Fibroblast of pulmonary artery (primary cell): ENCODE measurements around the gene RASAL1.
A peak's percentile ranks its signal among the peaks of the same experiment; 100 is the strongest.

Experiments used
- DNase-seq: peaks from one replicate; pipeline ENCODE4 v3.0.0-alpha.2; 2010; ENCODE audit warnings: low read depth
- H3K4me3 ChIP-seq: replicated peaks from 2 replicates; pipeline ENCODE4 v1.5.1; 2011; ENCODE audit warnings: low read depth, mild to moderate bottlenecking, control low read depth, low read length, moderate library complexity
- CTCF ChIP-seq: IDR thresholded peaks from 2 replicates; pipeline ENCODE4 v1.5.1; 2011; ENCODE audit warnings: mild to moderate bottlenecking, control low read depth, low read length, inconsistent platforms; ENCODE audit errors: missing control alignments

Gene RASAL1

GRCh38 chr12:113135178-113136127 lies at the start of gene RASAL1:
Gene RASAL1 (minus strand): TSS chr12:113135761. CDS start chr12:113135462, 299 bp downstream.
- DNase-seq = no peak

DNA sequence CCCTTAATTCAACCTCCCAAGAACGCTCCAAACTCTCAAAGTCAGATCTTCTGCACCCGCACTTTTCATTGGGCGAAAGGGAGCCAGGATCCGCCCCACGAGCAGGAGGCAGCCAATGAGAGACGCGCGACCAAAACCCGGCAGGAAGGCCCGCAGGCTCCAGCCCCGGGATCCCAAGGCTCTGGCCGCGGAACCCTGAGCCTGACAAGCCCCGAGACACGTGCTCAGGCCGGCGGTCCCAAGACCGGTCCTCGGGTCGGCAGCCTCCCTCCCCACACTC lies 49.3 kb upstream of the RASAL1 start:
- H3K4me3 ChIP-seq = peak overlapping the region; percentile 82
- peak; percentile 91 for DNase-seq
- no peak for TF ChIP-seq CTCF

More at GRCh38 chr12:113135178-113136127, at the start of gene RASAL1:
- no peak for TF ChIP-seq CTCF
- no peak within 1 kb of the TSS for H3K4me3 ChIP-seq

GRCh38 chr12:113184098-113184899 lies 48.7 kb upstream of the RASAL1 start:
- H3K4me3 ChIP-seq = peak overlapping the region; percentile 82
- no peak for TF ChIP-seq CTCF
- no peak for DNase-seq

DNA sequence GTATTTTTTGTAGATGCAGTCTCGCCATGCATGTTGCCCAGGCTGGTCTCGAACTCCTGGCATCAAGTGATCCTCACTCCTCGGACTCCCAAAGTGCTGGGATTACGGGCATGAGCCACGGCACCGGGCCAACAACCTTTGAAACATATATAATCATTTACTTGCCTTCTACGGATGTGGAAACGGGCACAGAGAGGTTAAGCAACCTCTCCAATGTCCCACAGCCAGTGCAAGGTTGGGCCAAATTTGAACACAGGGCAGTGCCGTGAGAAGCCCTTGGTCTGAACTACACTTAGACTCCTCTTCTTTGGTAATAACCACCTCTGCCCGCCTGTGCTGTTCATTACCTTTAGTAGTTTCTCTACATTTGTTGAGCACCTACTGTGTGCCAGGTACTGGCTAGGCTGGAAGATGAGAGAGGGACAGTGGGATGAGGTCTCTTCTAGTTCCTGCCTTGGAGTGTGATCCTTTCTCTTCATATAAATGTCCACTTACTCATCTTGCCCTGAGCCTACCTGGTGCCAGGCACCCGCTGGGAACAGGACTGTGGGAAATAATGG lies 47.5 kb upstream of the RASAL1 start:
- no peak overlapping the region for H3K4me3 ChIP-seq
- no peak for TF ChIP-seq CTCF
- no peak for DNase-seq

- no peak overlapping the region for H3K4me3 ChIP-seq
- no peak for TF ChIP-seq CTCF
- DNase-seq = no peak
Measured at GRCh38 chr12:113181975-113182374, 46.4 kb upstream of the RASAL1 start.

DNA sequence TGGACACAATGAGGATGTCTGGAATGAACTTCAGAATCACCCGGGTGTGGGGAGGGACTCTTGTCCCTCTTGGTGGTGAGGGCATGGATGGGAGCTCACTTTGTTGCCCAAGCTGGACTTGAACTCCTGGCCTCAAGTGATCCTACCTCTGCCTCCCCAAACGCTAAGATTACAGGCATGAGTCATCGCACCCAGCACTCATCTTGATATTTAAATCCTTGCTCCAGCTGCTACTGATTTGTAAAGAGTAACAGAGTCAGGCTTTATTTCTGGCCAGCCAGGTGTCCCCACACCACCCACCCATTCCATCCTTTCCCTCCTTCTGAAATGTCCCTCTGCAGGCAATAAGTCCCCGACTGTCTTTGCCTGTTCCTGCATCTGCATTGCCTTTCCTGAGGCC lies 44.8 kb upstream of the RASAL1 start:
- H3K4me3 ChIP-seq = no peak overlapping the region
- no peak for TF ChIP-seq CTCF
- no peak for DNase-seq
